ENCODE measurements around the gene NXF1.

The NXF1 gene

GRCh38 chr11:62823677-62824076 lies 18.4 kb upstream of the NXF1 start:
- H3K27ac ChIP-seq (ENCODE audit: low read depth, low read length), result no peak overlapping the region
- H3K9me2 ChIP-seq (replicated peaks; ENCODE audit: insufficient read depth, low read length), result no peaks in the 10 kb centered on the region
- H3K36me3 ChIP-seq (ENCODE audit: low read length), result peaks cover 8% of the 10 kb centered on the region; the same call in 1 of the 2 replicates
- no peaks in the 10 kb centered on the region for H4K20me1 ChIP-seq (ENCODE audit: low read depth, low read length)
- H2AFZ ChIP-seq (ENCODE audit: low read depth, low read length, severe bottlenecking), result no peak overlapping the region
- TF ChIP-seq CTCF (IDR thresholded peaks at IDR 0.05; ENCODE audit: insufficient read depth, low read length, poor library complexity, severe bottlenecking) (no peak), EZH2phosphoT487 (conservative IDR thresholded peaks at IDR 0.05; ENCODE audit: low read length) (no peak)
- no peak overlapping the region for H3K4me3 ChIP-seq (ENCODE audit: insufficient read depth, low read length, poor library complexity, severe bottlenecking)
- H3K79me2 ChIP-seq (ENCODE audit: insufficient read depth, low read length), result peaks cover 5% of the 10 kb centered on the region; the same call in 1 of the 2 replicates
- H3K27me3 ChIP-seq (ENCODE audit: low read length), result no peaks in the 10 kb centered on the region
- H3K4me2 ChIP-seq (ENCODE audit: low read depth, low read length, poor library complexity, severe bottlenecking), result no peak overlapping the region
- H3F3A ChIP-seq (ENCODE audit: insufficient read depth), result no peaks in the 10 kb centered on the region
- H3K9me3 ChIP-seq (ENCODE audit: insufficient read depth, low read length), result no peaks in the 10 kb centered on the region
- H3K9ac ChIP-seq (ENCODE audit: low read length), result no peak overlapping the region

GRCh38 chr11:62817129-62817528 lies 11.9 kb upstream of the NXF1 start:
- no peaks in the 10 kb centered on the region for H3K9me3 ChIP-seq (ENCODE audit: insufficient read depth, low read length)
- TF ChIP-seq CTCF (IDR thresholded peaks at IDR 0.05; ENCODE audit: insufficient read depth, low read length, poor library complexity, severe bottlenecking) (no peak), EZH2phosphoT487 (conservative IDR thresholded peaks at IDR 0.05; ENCODE audit: low read length) (no peak)
- no peak overlapping the region for H3K9ac ChIP-seq (ENCODE audit: low read length)
- H3F3A ChIP-seq (ENCODE audit: insufficient read depth), result no peaks in the 10 kb centered on the region
- H4K20me1 ChIP-seq (ENCODE audit: low read depth, low read length), result no peaks in the 10 kb centered on the region
- no peaks in the 10 kb centered on the region for H3K79me2 ChIP-seq (ENCODE audit: insufficient read depth, low read length)
- H3K4me3 ChIP-seq (ENCODE audit: insufficient read depth, low read length, poor library complexity, severe bottlenecking), result no peak overlapping the region
- H3K36me3 ChIP-seq (ENCODE audit: low read length), result 0 out of 2 replicates have a peak, but pooled peaks cover 5% of the 10 kb centered on the region
- H3K27ac ChIP-seq (ENCODE audit: low read depth, low read length), result no peak overlapping the region
- no peaks in the 10 kb centered on the region for H3K9me2 ChIP-seq (replicated peaks; ENCODE audit: insufficient read depth, low read length)
- no peak overlapping the region for H3K4me2 ChIP-seq (ENCODE audit: low read depth, low read length, poor library complexity, severe bottlenecking)
- no peak overlapping the region for H2AFZ ChIP-seq (ENCODE audit: low read depth, low read length, severe bottlenecking)
- no peaks in the 10 kb centered on the region for H3K27me3 ChIP-seq (ENCODE audit: low read length)

- Histone ChIP-seq H4K20me1 (ENCODE audit: low read depth, low read length) (no peaks in the 10 kb centered on the region), H3K79me2 (ENCODE audit: insufficient read depth, low read length) (no peaks in the 10 kb centered on the region), H3F3A (ENCODE audit: insufficient read depth) (no peaks in the 10 kb centered on the region), H3K9me3 (ENCODE audit: insufficient read depth, low read length) (no peaks in the 10 kb centered on the region), H3K4me2 (ENCODE audit: low read depth, low read length, poor library complexity, severe bottlenecking) (no peak overlapping the region), H3K36me3 (ENCODE audit: low read length) (0 out of 2 replicates have a peak, but pooled peaks cover 5% of the 10 kb centered on the region), H3K4me3 (ENCODE audit: insufficient read depth, low read length, poor library complexity, severe bottlenecking) (no peak overlapping the region), H3K27ac (ENCODE audit: low read depth, low read length) (no peak overlapping the region), H2AFZ (ENCODE audit: low read depth, low read length, severe bottlenecking) (no peak overlapping the region), H3K27me3 (ENCODE audit: low read length) (no peaks in the 10 kb centered on the region), H3K9me2 (replicated peaks; ENCODE audit: insufficient read depth, low read length) (no peaks in the 10 kb centered on the region), H3K9ac (ENCODE audit: low read length) (no peak overlapping the region)
- no peak for TF ChIP-seq EZH2phosphoT487 (conservative IDR thresholded peaks at IDR 0.05; ENCODE audit: low read length)
- no peak for TF ChIP-seq CTCF (IDR thresholded peaks at IDR 0.05; ENCODE audit: insufficient read depth, low read length, poor library complexity, severe bottlenecking)
These were observed 11.3 kb upstream of the NXF1 start for GRCh38 chr11:62816557-62816956.

All from SU-DHL-6 (cell line).